Measurements from ENCODE around the gene RNLS.

RNLS gene

GRCh38 chr10:88582806-88583583 lies at the start of gene RNLS:
Gene RNLS, minus strand, starts transcription at chr10:88583318.
- DNase-seq (ENCODE audit: low read depth) = no peak

- no peak for DNase-seq (ENCODE audit: low read depth)
These were observed 41.7 kb upstream of the RNLS start for GRCh38 chr10:88624840-88625239.

DNA sequence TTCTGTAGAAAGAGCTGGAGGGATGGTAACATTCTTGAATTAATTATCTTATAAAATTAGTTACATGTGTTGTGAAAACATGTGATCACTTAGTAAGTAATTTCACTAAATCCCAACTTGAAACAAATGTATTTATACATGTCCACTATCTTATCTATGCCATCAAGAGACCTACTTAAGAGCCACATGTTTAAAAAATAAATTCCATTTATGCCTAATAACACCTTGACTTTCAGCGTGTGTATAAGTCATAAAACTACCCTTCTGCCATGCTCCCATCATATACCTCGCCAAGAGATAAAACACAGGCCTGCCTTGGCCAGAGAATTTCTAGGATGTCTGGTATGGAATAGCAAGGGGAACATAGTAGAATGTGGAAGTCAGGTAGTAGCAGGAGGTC lies 40.7 kb upstream of the RNLS start:
- DNase-seq (ENCODE audit: low read depth) = no peak

GRCh38 chr10:88620441-88620840 lies 37.3 kb upstream of the RNLS start:
- DNase-seq (ENCODE audit: low read depth) = no peak

DNA sequence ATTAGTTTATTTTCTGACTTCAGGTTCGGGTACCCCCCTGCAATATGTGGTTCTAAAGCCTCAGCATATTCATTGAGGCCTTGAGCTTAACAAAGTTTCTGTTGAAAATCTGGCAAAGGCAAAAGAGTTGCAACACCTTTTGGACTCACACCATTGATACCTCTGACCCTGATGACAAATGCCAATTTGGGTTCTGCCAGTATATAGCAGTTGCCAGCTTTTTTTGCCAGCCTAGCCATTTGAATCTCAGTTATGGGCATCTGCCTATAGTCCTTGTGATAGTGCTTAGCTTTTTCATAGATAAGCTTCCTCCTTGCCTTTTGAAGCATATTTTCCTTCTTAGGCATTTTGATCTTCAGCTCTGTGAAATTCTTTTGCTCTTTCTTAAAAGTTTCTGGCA lies 35.4 kb upstream of the RNLS start:
- no peak for DNase-seq (ENCODE audit: low read depth)

DNA sequence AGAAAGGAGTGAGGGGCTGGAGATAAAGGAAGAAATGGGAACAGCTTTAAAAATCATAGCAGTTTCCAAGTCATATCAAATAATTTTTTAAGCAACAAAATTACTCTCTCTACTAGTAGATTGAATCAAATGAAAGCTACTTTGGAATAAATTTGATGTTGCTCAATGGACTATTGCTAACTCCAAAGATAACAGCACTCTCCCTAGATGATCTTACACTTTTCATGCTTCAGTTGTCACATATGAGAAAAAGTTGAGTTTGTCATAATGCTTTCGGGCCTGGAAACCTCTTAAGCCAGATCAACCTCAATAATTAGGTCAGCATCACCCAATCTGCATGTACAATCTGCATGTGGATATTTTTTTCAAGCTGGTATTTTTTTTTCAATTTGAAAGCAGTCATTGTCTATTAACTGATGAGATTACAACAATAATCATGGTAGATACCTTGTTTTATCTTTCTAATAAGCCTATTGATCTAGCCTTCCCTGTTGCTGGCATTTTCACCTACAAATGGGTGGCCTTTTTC lies 34.7 kb upstream of the RNLS start:
- DNase-seq (ENCODE audit: low read depth) = no peak

GRCh38 chr10:88616250-88616977 lies 33.3 kb upstream of the RNLS start:
- DNase-seq (ENCODE audit: low read depth) = no peak

DNA sequence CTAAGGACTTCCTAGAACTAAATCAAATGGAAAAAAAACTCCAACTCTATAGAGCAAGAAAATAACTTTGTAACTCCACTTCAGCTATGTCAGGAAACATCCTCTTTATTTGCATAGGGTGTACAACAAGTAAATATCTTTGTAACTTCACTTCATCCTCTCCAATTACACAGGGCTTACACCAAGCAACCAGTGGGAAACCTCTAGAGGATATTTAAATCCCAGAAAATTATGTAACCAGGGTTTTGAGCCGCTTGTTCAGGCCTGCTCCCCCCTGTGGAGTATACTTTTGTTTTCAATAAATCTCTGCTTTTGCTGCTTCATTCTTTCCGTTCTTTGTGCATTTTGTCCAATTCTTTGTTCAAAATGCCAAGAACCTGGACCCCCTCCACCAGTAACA lies 25.7 kb upstream of the RNLS start:
- no peak for DNase-seq (ENCODE audit: low read depth)

GRCh38 chr10:88608052-88608732 lies 25.1 kb upstream of the RNLS start:
- no peak for DNase-seq (ENCODE audit: low read depth)

- DNase-seq (ENCODE audit: low read depth) = no peak
These were observed 14.9 kb upstream of the RNLS start for GRCh38 chr10:88598055-88598454.

DNA sequence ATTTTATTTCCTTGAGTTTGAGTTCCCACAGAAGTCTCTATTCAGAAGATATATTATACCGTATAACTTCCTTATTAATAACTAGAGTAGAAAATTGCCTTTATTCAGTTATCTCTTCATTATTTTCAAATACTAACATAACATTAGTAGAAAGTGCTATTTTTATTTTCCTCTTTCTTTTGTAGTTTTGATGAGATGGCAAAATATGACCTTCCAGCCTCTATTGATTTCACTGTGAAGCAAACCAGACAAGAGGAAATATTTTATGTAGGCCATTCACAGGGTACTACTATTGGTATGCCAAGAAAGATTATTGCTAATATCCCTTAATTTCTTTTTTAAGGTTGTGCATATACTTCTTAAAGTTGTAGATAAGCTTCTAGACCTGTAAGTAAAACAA lies 11.4 kb upstream of the RNLS start:
- DNase-seq (ENCODE audit: low read depth) = no peak

DNA sequence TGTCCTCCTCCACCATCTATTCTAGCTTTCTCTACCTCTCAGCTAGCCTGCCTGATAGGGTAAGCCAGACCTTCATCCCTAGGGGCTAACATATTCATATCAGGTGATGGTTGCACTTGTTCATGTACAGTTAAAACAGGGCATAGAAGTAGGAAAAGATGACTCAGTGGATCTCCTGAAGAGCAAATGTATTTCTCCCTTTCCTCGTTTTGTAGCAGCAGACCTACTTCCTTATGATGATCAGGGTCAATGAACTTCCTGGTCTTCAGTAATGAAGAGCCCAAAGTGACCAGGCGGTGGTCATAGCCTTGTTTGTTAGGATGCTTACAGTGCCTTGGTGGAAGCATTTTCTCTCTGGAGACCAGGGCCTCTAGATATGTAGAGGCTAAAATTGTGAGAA lies 9.8 kb upstream of the RNLS start:
- no peak for DNase-seq (ENCODE audit: low read depth)

DNA sequence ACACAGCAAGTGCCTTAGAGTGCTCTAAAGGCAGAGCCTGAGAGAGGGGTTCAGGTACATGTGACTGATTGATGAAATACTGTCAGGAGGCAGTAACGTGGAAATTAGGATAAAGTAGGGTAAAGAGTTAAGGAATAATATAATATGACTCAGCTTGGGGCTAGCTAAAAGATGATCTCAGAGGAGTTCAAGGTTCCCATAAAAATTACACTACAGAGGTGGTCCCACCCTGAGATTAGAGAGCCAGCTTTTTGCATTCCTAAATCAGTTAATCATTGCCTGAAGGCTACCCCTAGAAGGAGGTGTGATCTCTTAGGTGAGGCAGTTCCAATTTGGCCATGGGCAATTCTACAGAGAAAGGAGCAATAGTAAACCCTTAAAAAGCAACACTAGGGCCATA lies 9.3 kb upstream of the RNLS start:
- no peak for DNase-seq (ENCODE audit: low read depth)

- no peak for DNase-seq (ENCODE audit: low read depth)
These were observed 3.3 kb upstream of the RNLS start, which contains the start of gene LIPJ for GRCh38 chr10:88586462-88586861. Gene LIPJ, plus strand, starts transcription at chr10:88586762. Its CDS starts 3,926 bp downstream, at chr10:88590688.

DNA sequence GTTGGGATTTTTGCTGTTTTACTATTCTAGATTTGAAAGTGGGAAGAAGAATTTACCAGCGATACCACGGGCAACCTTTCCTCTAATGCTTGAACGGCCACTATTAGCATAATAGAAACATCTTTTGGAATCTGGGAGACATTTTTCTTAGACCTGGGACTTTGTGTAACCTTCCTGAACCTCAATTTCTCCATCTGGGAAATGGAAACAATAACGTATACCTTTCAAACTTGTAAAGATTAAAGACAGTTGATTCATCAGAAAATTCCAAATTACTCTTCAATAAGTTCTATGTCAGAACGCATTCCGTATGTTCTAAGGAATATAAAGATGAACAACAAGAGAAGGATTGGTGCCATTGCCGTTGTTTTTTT lies 453 bp upstream of the RNLS start:
- no peak for DNase-seq (ENCODE audit: low read depth)

GRCh38 chr10:88582411-88582805 lies 710 bp downstream of the RNLS start:
- no peak for DNase-seq (ENCODE audit: low read depth)

DNA sequence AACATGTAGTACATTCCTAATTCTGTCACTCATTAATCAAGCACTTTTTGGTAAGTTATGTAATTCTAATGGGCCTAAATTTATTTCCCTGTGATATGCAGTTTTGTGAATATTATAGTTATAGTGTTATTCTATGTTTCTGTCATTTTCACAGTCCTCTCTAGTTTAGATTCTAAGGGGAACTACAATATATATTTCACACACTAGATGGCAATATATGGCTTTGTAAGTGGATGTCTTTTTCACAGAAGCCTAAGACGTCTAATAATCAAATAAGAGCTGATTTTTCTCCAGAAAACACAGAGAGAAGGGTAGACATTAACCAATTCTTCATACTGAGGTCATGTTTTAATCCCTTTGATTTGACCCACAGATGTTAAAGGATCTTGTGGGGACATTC lies 18.0 kb downstream of the RNLS start:
- no peak for DNase-seq (ENCODE audit: low read depth)

DNA sequence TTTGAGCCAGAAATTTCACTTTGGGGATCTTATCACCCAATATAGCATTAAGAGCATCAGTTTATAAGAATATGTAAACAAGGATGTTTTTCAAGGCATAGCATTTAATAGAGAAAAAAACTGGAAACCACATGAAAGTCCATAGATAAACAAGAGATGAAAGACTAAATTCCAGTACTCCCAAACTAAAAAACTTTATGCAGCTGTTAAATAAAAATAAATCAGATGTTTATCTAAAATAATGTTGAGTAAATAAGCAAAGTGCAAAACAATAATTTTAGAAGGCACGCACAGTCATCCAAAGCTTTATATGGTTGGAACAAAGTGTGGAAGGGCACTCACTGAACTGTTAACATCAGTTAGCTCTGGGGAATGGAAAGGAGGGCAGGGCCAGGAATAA lies 21.0 kb downstream of the RNLS start:
- DNase-seq (ENCODE audit: low read depth) = no peak

- peak; percentile 29 for DNase-seq (ENCODE audit: low read depth)
These were observed 25.5 kb downstream of the RNLS start for GRCh38 chr10:88557658-88558057.

DNA sequence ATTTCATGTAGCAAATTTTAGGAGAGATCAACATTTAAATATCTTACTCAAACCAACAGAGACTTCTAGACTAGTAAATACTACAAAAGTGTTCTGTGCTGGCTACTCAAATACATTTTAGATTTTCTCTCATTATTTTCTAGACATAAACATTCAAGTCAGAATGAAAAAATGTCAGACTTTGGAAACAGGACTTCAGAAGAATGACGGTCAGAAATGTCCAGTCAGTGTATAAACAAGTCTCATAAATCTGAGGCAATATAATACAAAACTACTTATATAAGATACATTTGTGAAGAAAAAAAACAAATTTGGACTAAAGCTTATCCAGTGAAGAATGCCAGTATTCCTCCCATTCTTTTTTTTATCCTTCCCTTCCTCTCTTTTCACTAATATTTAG lies 25.9 kb downstream of the RNLS start:
- DNase-seq (ENCODE audit: low read depth) = no peak

GRCh38 chr10:88555190-88555908 lies 27.8 kb downstream of the RNLS start:
- DNase-seq (ENCODE audit: low read depth) = no peak

- no peak for DNase-seq (ENCODE audit: low read depth)
These were observed 29.9 kb downstream of the RNLS start for GRCh38 chr10:88553116-88553752.

Measured in HS-5 (cell line).